Karpas-422 (cell line): ENCODE data around the gene NSD1. TPM values are rescaled to one million over a fixed set of nuclear protein-coding genes. Genes with fewer than 3 reads are reported as not detected.

Source experiments
- DNase-seq: peaks from one replicate; pipeline ENCODE4 v3.0.0-alpha.2; 2015
- H2AFZ ChIP-seq: fragments of 200-600 bp; sonication (generic); 2 replicates; pipeline ENCODE4 v1.6.1; 2014; ENCODE audit warnings: antibody characterized with exemption, low read length, mixed read lengths
- H3K27ac ChIP-seq: fragments of 200-600 bp; sonication (generic); 2 replicates; pipeline ENCODE4 v1.5.1; 2014; ENCODE audit warnings: mild to moderate bottlenecking, low read length, moderate library complexity
- H3K27me3 ChIP-seq: fragments of 200-600 bp; sonication (generic); 2 replicates; pipeline ENCODE4 v1.6.1; 2014; ENCODE audit warnings: low read length, mixed read lengths
- H3K36me3 ChIP-seq: fragments of 200-600 bp; sonication (generic); 2 replicates; pipeline ENCODE4 v1.6.1; 2014; ENCODE audit warnings: low read length, mixed read lengths; ENCODE audit not compliant: insufficient read depth
- H3K4me1 ChIP-seq: fragments of 200-600 bp; sonication (generic); 2 replicates; pipeline ENCODE4 v1.6.1; 2014; ENCODE audit warnings: mild to moderate bottlenecking, low read length, mixed read lengths
- H3K4me2 ChIP-seq: fragments of 200-600 bp; sonication (generic); 2 replicates; pipeline ENCODE4 v1.6.1; 2014; ENCODE audit warnings: low read length, low read depth, mild to moderate bottlenecking; ENCODE audit not compliant: poor library complexity, severe bottlenecking
- H3K4me3 ChIP-seq: fragments of 200-600 bp; sonication (generic); 2 replicates; pipeline ENCODE4 v1.5.1; 2014; ENCODE audit warnings: mild to moderate bottlenecking, antibody characterized with exemption, low read length, mixed read lengths
- H3K79me2 ChIP-seq: fragments of 200-600 bp; sonication (generic); 2 replicates; pipeline ENCODE4 v1.6.1; 2014; ENCODE audit warnings: mild to moderate bottlenecking, low read length, mixed read lengths
- H3K9ac ChIP-seq: fragments of 200-600 bp; sonication (generic); 2 replicates; pipeline ENCODE4 v1.6.0; 2014; ENCODE audit warnings: low read length
- H3K9me2 ChIP-seq: fragments of 200-600 bp; sonication (generic), shearing (Covaris generic); replicated peaks from 2 replicates; pipeline ENCODE4 v1.6.0; 2014; ENCODE audit warnings: mild to moderate bottlenecking, low read length, moderate library complexity; ENCODE audit not compliant: insufficient read depth
- H3K9me3 ChIP-seq: fragments of 300-700, 200-600 bp; sonication (generic); 2 replicates; pipeline ENCODE4 v1.6.1; 2014; ENCODE audit warnings: low read length, mixed read lengths
- H4K20me1 ChIP-seq: fragments of 200-600 bp; sonication (generic); 2 replicates; pipeline ENCODE4 v1.6.1; 2014; ENCODE audit warnings: mild to moderate bottlenecking, antibody characterized with exemption, low read length, low read depth; ENCODE audit not compliant: insufficient read depth
- total RNA-seq: library from RNA; depleted of rRNA; stranded (reverse); fragments of >200 nt; shearing (Covaris generic); gene quantifications from 2 replicates; pipeline ENCODE4 v1.2.3, GENCODE V29; 2014; ENCODE audit warnings: low replicate concordance; rRNA removed

The NSD1 gene, protein sequence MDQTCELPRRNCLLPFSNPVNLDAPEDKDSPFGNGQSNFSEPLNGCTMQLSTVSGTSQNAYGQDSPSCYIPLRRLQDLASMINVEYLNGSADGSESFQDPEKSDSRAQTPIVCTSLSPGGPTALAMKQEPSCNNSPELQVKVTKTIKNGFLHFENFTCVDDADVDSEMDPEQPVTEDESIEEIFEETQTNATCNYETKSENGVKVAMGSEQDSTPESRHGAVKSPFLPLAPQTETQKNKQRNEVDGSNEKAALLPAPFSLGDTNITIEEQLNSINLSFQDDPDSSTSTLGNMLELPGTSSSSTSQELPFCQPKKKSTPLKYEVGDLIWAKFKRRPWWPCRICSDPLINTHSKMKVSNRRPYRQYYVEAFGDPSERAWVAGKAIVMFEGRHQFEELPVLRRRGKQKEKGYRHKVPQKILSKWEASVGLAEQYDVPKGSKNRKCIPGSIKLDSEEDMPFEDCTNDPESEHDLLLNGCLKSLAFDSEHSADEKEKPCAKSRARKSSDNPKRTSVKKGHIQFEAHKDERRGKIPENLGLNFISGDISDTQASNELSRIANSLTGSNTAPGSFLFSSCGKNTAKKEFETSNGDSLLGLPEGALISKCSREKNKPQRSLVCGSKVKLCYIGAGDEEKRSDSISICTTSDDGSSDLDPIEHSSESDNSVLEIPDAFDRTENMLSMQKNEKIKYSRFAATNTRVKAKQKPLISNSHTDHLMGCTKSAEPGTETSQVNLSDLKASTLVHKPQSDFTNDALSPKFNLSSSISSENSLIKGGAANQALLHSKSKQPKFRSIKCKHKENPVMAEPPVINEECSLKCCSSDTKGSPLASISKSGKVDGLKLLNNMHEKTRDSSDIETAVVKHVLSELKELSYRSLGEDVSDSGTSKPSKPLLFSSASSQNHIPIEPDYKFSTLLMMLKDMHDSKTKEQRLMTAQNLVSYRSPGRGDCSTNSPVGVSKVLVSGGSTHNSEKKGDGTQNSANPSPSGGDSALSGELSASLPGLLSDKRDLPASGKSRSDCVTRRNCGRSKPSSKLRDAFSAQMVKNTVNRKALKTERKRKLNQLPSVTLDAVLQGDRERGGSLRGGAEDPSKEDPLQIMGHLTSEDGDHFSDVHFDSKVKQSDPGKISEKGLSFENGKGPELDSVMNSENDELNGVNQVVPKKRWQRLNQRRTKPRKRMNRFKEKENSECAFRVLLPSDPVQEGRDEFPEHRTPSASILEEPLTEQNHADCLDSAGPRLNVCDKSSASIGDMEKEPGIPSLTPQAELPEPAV (N-terminal part only)
- total RNA-seq, result 70.9 and 76.5 TPM in 2 replicates

DNA sequence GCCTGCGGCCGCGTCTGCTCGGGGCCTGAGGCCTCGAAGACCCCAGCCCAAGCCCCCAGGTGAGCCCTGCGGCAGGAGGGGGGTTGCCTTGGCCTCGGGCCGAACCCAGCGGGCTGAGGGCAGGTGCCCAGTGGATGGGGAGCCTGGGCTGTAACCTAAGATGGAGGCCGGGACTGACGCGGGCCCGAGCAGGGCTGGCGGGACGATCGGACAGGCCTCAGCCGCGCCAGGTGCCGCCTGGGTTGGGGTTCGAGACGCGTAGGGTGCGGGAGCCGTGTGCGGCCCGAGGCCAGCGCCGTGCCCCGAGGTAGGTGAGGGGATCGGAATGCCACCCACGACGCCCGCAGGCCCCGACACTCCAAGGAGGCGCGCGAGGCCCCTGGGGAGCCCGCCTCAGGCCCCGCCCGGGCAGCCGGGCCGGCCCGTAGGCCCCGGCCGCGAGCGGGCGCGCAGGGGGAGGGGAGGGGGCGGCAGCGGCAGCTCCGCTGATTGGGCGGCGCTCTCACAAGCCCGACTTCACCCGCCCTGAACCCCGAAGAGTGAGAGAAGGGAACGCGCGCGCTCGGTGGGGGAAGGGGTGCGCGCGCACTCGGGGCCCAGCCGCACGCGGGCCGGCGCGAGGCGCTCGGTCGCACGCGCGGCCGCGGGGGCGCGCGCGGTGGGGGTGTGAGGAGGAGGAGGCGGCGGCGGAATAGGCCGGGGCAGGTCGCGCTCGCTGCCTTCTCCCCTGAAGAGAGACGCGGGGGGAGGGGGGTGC is at the start of gene NSD1:
NSD1 (plus strand) TSS at position 678 of the 757 bp plus-strand sequence. CDS start 1,331 bp downstream, outside the sequence.
- Histone ChIP-seq H3K27ac (peak within 1 kb of the TSS; percentile 62), H3K9ac (peak within 1 kb of the TSS; percentile 84), H3K27me3 (no peaks in the 10 kb centered on the region), H4K20me1 (peaks cover 7% of the 10 kb centered on the region; the same call in 1 of the 2 replicates), H3K9me3 (no peaks in the 10 kb centered on the region), H3K4me1 (peaks cover 33% of the 10 kb centered on the region), H3K4me3 (peak within 1 kb of the TSS; percentile 82), H3K9me2 (no peaks in the 10 kb centered on the region), H3K4me2 (peak within 1 kb of the TSS; percentile 86), H2AFZ (peak within 1 kb of the TSS; percentile 78; the same call in 1 of the 2 replicates), H3K79me2 (peaks cover 39% of the 10 kb centered on the region), H3K36me3 (peaks cover 31% of the 10 kb centered on the region)
- DNase-seq, result peak; percentile 98

DNA sequence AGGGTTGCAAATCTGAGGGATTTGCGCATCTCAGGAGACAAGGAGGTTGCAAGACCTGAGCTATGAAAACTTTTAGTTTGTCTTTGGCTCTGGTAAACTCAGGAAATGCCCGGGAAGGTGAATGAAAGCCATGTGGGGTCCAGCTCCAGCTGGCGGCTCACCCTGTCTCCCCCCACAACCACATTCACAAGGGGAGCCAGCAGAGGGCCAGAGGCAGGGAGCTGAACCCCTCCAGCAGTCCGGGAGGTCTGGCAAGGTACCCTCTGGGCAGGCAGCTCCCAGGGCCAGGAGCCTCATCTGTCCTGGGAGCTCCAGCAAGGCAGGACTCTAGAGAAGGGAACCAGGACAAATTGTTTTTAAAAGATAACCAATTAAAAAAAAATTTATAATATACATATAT is 49.4 kb upstream of the NSD1 start:
- no peak overlapping the region for H2AFZ ChIP-seq
- no peak overlapping the region for H3K9ac ChIP-seq
- H3K9me3 ChIP-seq, result no peaks in the 10 kb centered on the region
- H3K4me3 ChIP-seq, result no peak overlapping the region
- no peak overlapping the region for H3K27ac ChIP-seq
- H3K4me1 ChIP-seq, result peaks cover 24% of the 10 kb centered on the region
- H4K20me1 ChIP-seq, result no peaks in the 10 kb centered on the region; the same call in 1 of the 2 replicates
- no peaks in the 10 kb centered on the region for H3K36me3 ChIP-seq
- no peak for DNase-seq
- H3K79me2 ChIP-seq, result no peaks in the 10 kb centered on the region
- no peaks in the 10 kb centered on the region for H3K9me2 ChIP-seq
- no peaks in the 10 kb centered on the region for H3K27me3 ChIP-seq
- H3K4me2 ChIP-seq, result no peak overlapping the region

DNA sequence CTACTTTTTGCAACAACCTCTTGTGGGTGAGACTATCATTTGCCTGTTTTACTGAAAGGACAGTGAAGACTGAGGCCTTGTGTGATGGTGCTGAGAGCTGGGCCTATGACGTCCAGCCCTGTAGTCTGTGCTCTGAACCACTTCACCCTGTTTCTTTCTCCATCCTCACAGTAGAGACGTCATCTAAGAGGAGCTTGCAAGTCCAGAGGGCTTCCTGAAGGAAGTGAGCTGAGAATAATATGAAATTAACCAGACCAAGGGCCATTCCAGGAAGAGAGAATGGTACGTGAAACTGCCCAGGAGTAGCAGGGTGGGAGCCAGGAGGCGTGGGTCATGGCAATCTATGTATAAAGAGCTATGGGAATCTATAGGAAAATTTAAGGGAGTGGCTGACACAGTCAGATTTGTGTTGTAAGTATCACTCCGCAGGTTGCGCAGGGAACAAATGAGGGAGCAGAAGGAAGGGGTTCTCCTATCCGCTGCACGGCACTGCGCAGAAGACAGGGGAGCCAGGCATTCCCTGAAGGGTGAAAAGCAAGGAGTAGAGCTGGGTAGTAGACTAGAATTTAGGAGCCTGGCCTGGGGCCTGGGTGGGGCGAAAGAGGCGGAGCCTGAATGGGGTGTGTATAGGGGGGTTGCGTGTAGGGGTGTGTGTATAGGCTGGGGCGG is 47.5 kb upstream of the NSD1 start:
- no peaks in the 10 kb centered on the region for H3K79me2 ChIP-seq
- H3K4me1 ChIP-seq, result peaks cover 24% of the 10 kb centered on the region
- H3K27ac ChIP-seq, result no peak overlapping the region
- no peak overlapping the region for H3K9ac ChIP-seq
- H3K27me3 ChIP-seq, result no peaks in the 10 kb centered on the region
- H3K4me3 ChIP-seq, result no peak overlapping the region
- no peak for DNase-seq
- H3K36me3 ChIP-seq, result no peaks in the 10 kb centered on the region
- peak overlapping the region; percentile 63; the same call in 1 of the 2 replicates for H2AFZ ChIP-seq
- H3K4me2 ChIP-seq, result no peak overlapping the region
- no peaks in the 10 kb centered on the region for H3K9me2 ChIP-seq
- H4K20me1 ChIP-seq, result no peaks in the 10 kb centered on the region; the same call in 1 of the 2 replicates
- no peaks in the 10 kb centered on the region for H3K9me3 ChIP-seq

DNA sequence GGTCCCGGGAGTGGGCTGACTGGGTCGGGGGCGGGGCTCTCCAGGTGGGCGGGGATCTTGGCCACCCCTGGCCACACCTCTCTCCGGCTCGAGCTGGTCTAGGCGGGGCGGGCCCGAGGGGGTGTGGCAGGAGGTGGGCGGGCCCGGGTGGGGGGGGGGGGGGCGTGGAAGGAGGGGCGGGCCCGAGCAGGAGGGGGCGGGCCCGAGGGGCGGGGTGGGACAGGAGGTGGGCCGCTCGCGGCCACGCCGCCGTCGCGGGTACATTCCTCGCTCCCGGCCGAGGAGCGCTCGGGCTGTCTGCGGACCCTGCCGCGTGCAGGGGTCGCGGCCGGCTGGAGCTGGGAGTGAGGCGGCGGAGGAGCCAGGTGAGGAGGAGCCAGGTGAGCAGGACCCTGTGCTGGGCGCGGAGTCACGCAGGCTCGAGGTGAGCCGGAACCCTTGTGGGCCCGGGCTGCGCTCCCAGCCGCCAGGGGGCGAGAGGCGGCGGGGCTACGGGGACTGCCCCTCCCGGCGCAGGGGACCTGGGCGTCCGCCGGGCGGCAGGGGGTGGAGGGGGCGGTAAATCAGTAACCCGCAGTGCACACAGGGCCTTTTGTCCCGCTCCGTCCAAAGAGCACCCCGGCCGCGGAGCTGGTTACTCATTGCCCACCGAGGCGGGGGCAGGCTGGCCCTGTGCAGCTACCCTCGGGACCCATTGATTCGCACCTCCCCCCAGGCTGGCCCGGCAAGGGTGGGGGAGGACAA is 46.7 kb upstream of the NSD1 start, which contains the start of gene FGFR4:
FGFR4 (plus strand) TSS at position 262 of the 744 bp plus-strand sequence. CDS start 2,688 bp downstream, outside the sequence.
- Histone ChIP-seq H2AFZ (peak within 1 kb of the TSS; percentile 94), H3K4me1 (peaks cover 24% of the 10 kb centered on the region), H3K9me3 (no peaks in the 10 kb centered on the region), H4K20me1 (no peaks in the 10 kb centered on the region; the same call in 1 of the 2 replicates), H3K36me3 (no peaks in the 10 kb centered on the region), H3K4me3 (peak within 1 kb of the TSS; percentile 58), H3K79me2 (no peaks in the 10 kb centered on the region), H3K9ac (peak within 1 kb of the TSS; percentile 43), H3K9me2 (no peaks in the 10 kb centered on the region), H3K27me3 (no peaks in the 10 kb centered on the region), H3K27ac (no peak within 1 kb of the TSS), H3K4me2 (peak within 1 kb of the TSS; percentile 60)
- peak; percentile 95 for DNase-seq

DNA sequence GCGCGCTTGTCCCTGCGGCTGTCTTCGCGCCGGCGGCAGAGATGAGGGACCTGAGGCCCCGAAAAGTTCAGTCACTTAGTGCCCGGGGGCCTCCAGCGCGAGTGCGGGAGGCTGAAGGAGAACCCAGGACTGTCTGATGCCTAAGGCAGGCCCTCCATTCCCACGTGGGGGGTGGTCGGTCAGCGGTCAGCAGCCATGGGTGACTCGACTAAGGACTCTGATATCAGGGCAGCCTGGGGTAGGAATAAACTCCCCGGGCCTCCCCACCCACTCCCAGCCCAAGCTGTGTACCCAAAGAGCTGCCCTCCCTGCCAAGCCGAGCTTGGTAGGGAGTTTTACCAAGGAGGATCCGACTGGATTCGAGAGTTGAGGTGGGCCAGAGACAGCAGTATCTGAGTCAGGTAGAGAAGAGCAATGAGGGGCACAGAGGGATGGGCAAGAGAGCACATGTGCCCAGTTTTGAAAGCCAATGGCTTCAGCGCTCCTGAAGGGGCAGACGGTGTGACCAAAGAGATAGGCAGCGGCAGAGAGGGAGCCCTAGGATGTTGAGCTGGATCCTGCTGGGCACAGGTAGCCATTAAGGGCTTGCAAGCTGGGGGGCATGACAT is 46.1 kb upstream of the NSD1 start:
- H3K27me3 ChIP-seq, result no peaks in the 10 kb centered on the region
- H3K4me3 ChIP-seq, result peak overlapping the region; percentile 58
- no peaks in the 10 kb centered on the region for H3K9me3 ChIP-seq
- H2AFZ ChIP-seq, result no peak overlapping the region
- no peaks in the 10 kb centered on the region for H3K36me3 ChIP-seq
- peak overlapping the region; percentile 43 for H3K9ac ChIP-seq
- no peaks in the 10 kb centered on the region for H3K79me2 ChIP-seq
- peak overlapping the region; percentile 60 for H3K4me2 ChIP-seq
- no peak for DNase-seq
- H3K27ac ChIP-seq, result no peak overlapping the region
- H3K4me1 ChIP-seq, result peaks cover 24% of the 10 kb centered on the region
- H4K20me1 ChIP-seq, result no peaks in the 10 kb centered on the region; the same call in 1 of the 2 replicates
- no peaks in the 10 kb centered on the region for H3K9me2 ChIP-seq

DNA sequence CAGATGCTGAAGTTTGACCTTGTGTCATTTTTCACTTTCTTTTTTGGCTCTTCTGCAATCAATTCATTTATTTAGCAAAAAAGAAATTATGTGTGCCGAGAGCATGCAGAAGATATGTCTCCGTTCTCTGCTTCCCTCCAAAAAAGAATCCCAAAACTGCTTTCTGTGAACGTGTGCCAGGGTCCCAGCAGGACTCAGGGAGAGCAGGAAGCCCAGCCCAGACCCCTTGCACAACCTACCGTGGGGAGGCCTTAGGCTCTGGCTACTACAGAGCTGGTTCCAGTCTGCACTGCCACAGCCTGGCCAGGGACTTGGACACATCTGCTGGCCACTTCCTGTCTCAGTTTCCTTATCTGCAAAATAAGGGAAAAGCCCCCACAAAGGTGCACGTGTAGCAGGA is 44.4 kb upstream of the NSD1 start:
- Histone ChIP-seq H4K20me1 (no peaks in the 10 kb centered on the region; the same call in 1 of the 2 replicates), H3K4me2 (no peak overlapping the region), H3K9ac (no peak overlapping the region), H3K4me1 (peaks cover 24% of the 10 kb centered on the region), H3K79me2 (no peaks in the 10 kb centered on the region), H2AFZ (no peak overlapping the region), H3K36me3 (no peaks in the 10 kb centered on the region), H3K9me2 (no peaks in the 10 kb centered on the region), H3K27ac (no peak overlapping the region), H3K9me3 (no peaks in the 10 kb centered on the region), H3K27me3 (no peaks in the 10 kb centered on the region), H3K4me3 (no peak overlapping the region)
- DNase-seq, result no peak
